Stimulated activated effector memory CD8-positive, alpha-beta T cell treated with anti-CD3 and anti-CD28 coated beads, Interleukin-12 subunit alpha, Interleukin-12 subunit beta, amount 100 ng/mL, for 72 hours (primary cell): ENCODE data around the gene ANKRD40CL.

Experiments
- ATAC-seq: fragments of 150-1000 bp; cut with Tn5 transposase; 2 replicates; pipeline ENCODE4 v1.10.0; 2021
- DNase-seq, 2 donors: peaks; one replicate each; pipeline ENCODE4 v3.0.0; 2021 to 2022; ENCODE audit warnings: low spot score in 2 of 2
- H3K27ac Mint-ChIP-seq: one replicate; pipeline ENCODE4 v1.8.0; 2022; ENCODE audit warnings: mild to moderate bottlenecking, mixed read lengths
- H3K36me3 Mint-ChIP-seq: one replicate; pipeline ENCODE4 v1.8.0; 2022; ENCODE audit warnings: mild to moderate bottlenecking, mixed read lengths
- H3K4me1 Mint-ChIP-seq: one replicate; pipeline ENCODE4 v1.8.0; 2022; ENCODE audit warnings: mixed read lengths
- H3K4me3 Mint-ChIP-seq: one replicate; pipeline ENCODE4 v1.8.0; 2022; ENCODE audit warnings: mild to moderate bottlenecking, mixed read lengths
- H3K9me3 Mint-ChIP-seq: one replicate; pipeline ENCODE4 v1.8.0; 2022; ENCODE audit warnings: mixed read lengths

ANKRD40CL gene

GRCh38 chr17:50775926-50776325 is 8.6 kb upstream of the ANKRD40CL start:
- ATAC-seq = no peak
- no peak for DNase-seq

GRCh38 chr17:50774225-50774803 is 7.0 kb upstream of the ANKRD40CL start:
- no peak for ATAC-seq
- H3K4me1 Mint-ChIP-seq = peaks cover 18% of the 10 kb centered on the region
- H3K36me3 Mint-ChIP-seq = peaks cover 4% of the 10 kb centered on the region
- no peak for DNase-seq
- no peaks in the 10 kb centered on the region for H3K9me3 Mint-ChIP-seq
- H3K27ac Mint-ChIP-seq = no peak overlapping the region
- H3K4me3 Mint-ChIP-seq = no peak overlapping the region

More at GRCh38 chr17:50775926-50776325, 8.6 kb upstream of the ANKRD40CL start:
- H3K36me3 Mint-ChIP-seq = peaks cover 4% of the 10 kb centered on the region
- no peak overlapping the region for H3K4me3 Mint-ChIP-seq
- no peak overlapping the region for H3K27ac Mint-ChIP-seq
- peaks cover 28% of the 10 kb centered on the region for H3K4me1 Mint-ChIP-seq
- no peaks in the 10 kb centered on the region for H3K9me3 Mint-ChIP-seq

- ATAC-seq = peak; percentile 75
- H3K4me1 Mint-ChIP-seq = peaks cover 13% of the 10 kb centered on the region
- DNase-seq = no peak
- H3K27ac Mint-ChIP-seq = peak overlapping the region; percentile 56
- no peaks in the 10 kb centered on the region for H3K9me3 Mint-ChIP-seq
- H3K36me3 Mint-ChIP-seq = peaks cover 4% of the 10 kb centered on the region
- no peak overlapping the region for H3K4me3 Mint-ChIP-seq
These were observed 4.9 kb upstream of the ANKRD40CL start for GRCh38 chr17:50771991-50772785.

GRCh38 chr17:50770346-50770745 is 3.0 kb upstream of the ANKRD40CL start:
- Mint-ChIP-seq H3K36me3 (peaks cover 4% of the 10 kb centered on the region), H3K9me3 (no peaks in the 10 kb centered on the region), H3K27ac (no peak overlapping the region), H3K4me1 (peaks cover 31% of the 10 kb centered on the region), H3K4me3 (no peak overlapping the region)
- no peak for DNase-seq
- ATAC-seq = no peak

- H3K36me3 Mint-ChIP-seq = peaks cover 4% of the 10 kb centered on the region
- peaks cover 32% of the 10 kb centered on the region for H3K4me1 Mint-ChIP-seq
- no peak overlapping the region for H3K4me3 Mint-ChIP-seq
- no peak overlapping the region for H3K27ac Mint-ChIP-seq
- ATAC-seq (no peak), DNase-seq (no peak)
- H3K9me3 Mint-ChIP-seq = no peaks in the 10 kb centered on the region
These were observed 2.6 kb upstream of the ANKRD40CL start for GRCh38 chr17:50769884-50770283.

GRCh38 chr17:50768346-50768761 is 1.0 kb upstream of the ANKRD40CL start:
- H3K36me3 Mint-ChIP-seq = peaks cover 4% of the 10 kb centered on the region
- no peaks in the 10 kb centered on the region for H3K9me3 Mint-ChIP-seq
- DNase-seq = no peak
- H3K4me1 Mint-ChIP-seq = peaks cover 41% of the 10 kb centered on the region
- no peak overlapping the region for H3K4me3 Mint-ChIP-seq
- ATAC-seq = no peak
- no peak overlapping the region for H3K27ac Mint-ChIP-seq

GRCh38 chr17:50767030-50767429 is 288 bp downstream of the ANKRD40CL start:
- H3K36me3 Mint-ChIP-seq = peaks cover under 1% of the 10 kb centered on the region

GRCh38 chr17:50766222-50767023 is 895 bp downstream of the ANKRD40CL start:
- Mint-ChIP-seq H3K9me3 (no peaks in the 10 kb centered on the region), H3K4me1 (peaks cover 33% of the 10 kb centered on the region), H3K4me3 (no peak overlapping the region), H3K27ac (no peak overlapping the region), H3K36me3 (no peaks in the 10 kb centered on the region)
- no peak for DNase-seq
- ATAC-seq = no peak

More at GRCh38 chr17:50767030-50767429, 288 bp downstream of the ANKRD40CL start:
- H3K9me3 Mint-ChIP-seq = no peaks in the 10 kb centered on the region
- DNase-seq (no peak), ATAC-seq (peak; percentile 11)
- peaks cover 38% of the 10 kb centered on the region for H3K4me1 Mint-ChIP-seq
- no peak overlapping the region for H3K4me3 Mint-ChIP-seq
- H3K27ac Mint-ChIP-seq = no peak overlapping the region

GRCh38 chr17:50765454-50766221 is 1.7 kb downstream of the ANKRD40CL start:
- peaks cover 33% of the 10 kb centered on the region for H3K4me1 Mint-ChIP-seq
- no peaks in the 10 kb centered on the region for H3K9me3 Mint-ChIP-seq
- H3K36me3 Mint-ChIP-seq = no peaks in the 10 kb centered on the region
- DNase-seq (no peak), ATAC-seq (no peak)
- no peak overlapping the region for H3K4me3 Mint-ChIP-seq
- H3K27ac Mint-ChIP-seq = no peak overlapping the region

GRCh38 chr17:50764734-50765149 is 2.6 kb downstream of the ANKRD40CL start:
- ATAC-seq = no peak
- H3K4me1 Mint-ChIP-seq = peaks cover 33% of the 10 kb centered on the region
- H3K27ac Mint-ChIP-seq = no peak overlapping the region
- no peak for DNase-seq
- no peak overlapping the region for H3K4me3 Mint-ChIP-seq
- no peaks in the 10 kb centered on the region for H3K36me3 Mint-ChIP-seq
- H3K9me3 Mint-ChIP-seq = no peaks in the 10 kb centered on the region

- Mint-ChIP-seq H3K4me3 (no peak overlapping the region), H3K4me1 (peaks cover 35% of the 10 kb centered on the region), H3K27ac (no peak overlapping the region), H3K36me3 (no peaks in the 10 kb centered on the region), H3K9me3 (no peaks in the 10 kb centered on the region)
- DNase-seq = no peak
- no peak for ATAC-seq
These were observed 3.4 kb downstream of the ANKRD40CL start for GRCh38 chr17:50763716-50764475.

- no peak overlapping the region for H3K4me3 Mint-ChIP-seq
- H3K4me1 Mint-ChIP-seq = peaks cover 34% of the 10 kb centered on the region
- no peaks in the 10 kb centered on the region for H3K9me3 Mint-ChIP-seq
These were observed 5.1 kb downstream of the ANKRD40CL start for GRCh38 chr17:50762177-50762576.

GRCh38 chr17:50758989-50759544 is 8.3 kb downstream of the ANKRD40CL start:
- H3K36me3 Mint-ChIP-seq = peaks cover 25% of the 10 kb centered on the region
- ATAC-seq (no peak), DNase-seq (no peak)
- no peak overlapping the region for H3K4me3 Mint-ChIP-seq
- H3K9me3 Mint-ChIP-seq = no peaks in the 10 kb centered on the region
- H3K27ac Mint-ChIP-seq = no peak overlapping the region
- peaks cover 7% of the 10 kb centered on the region for H3K4me1 Mint-ChIP-seq

More at GRCh38 chr17:50762177-50762576, 5.1 kb downstream of the ANKRD40CL start:
- Mint-ChIP-seq H3K36me3 (no peaks in the 10 kb centered on the region), H3K27ac (no peak overlapping the region)
- no peak for DNase-seq
- ATAC-seq = no peak

GRCh38 chr17:50758524-50758923 is 8.8 kb downstream of the ANKRD40CL start:
- ATAC-seq = no peak
- no peak overlapping the region for H3K27ac Mint-ChIP-seq
- DNase-seq = no peak
- H3K9me3 Mint-ChIP-seq = no peaks in the 10 kb centered on the region
- no peak overlapping the region for H3K4me3 Mint-ChIP-seq
- peaks cover 30% of the 10 kb centered on the region for H3K36me3 Mint-ChIP-seq
- H3K4me1 Mint-ChIP-seq = peaks cover 6% of the 10 kb centered on the region
